Naive thymus-derived CD8-positive, alpha-beta T cell (primary cell): ENCODE measurements around the gene COL23A1. TPM values are rescaled to one million over a fixed set of nuclear protein-coding genes. Genes with fewer than 3 reads are reported as not detected.
"Not testable (repeated sequence)": the region's sequence is repeated elsewhere in the genome, so short reads cannot be mapped to it uniquely, and the experiment has no call there.

Experiments used
- ATAC-seq, 2 donors: fragments of 150-1000 bp; cut with Tn5 transposase in 1 of 2; sonication (Bioruptor Pico), chemical (Tn5 transposase) in 1 of 2; 1 replicate in 1 of 2; 2 replicates in 1 of 2; pipeline ENCODE4 v1.10.0; 2021; ENCODE audit warnings: mild to moderate bottlenecking in 2 of 2, moderate library complexity in 2 of 2
- POLR2A ChIA-PET: fragments of 350-600 bp; sonication (Branson Sonifier 250); formaldehyde crosslinking; loops from one replicate; lab custom pipeline; 2021; ENCODE audit warnings: antibody characterized with exemption; lab: Charles Lee
- DNase-seq, 10 donors: peaks; one replicate each; pipeline versions ENCODE4 v3.0.0 to v3.0.0-alpha.2; 2020 to 2022
- H3K27ac Mint-ChIP-seq, 10 donors: one replicate each; pipeline ENCODE4 v1.8.0; 2020 to 2022; ENCODE audit warnings: mild to moderate bottlenecking in 10 of 10, mixed read lengths in 10 of 10, moderate library complexity in 4 of 10, inconsistent platforms in 1 of 10
- H3K27me3 Mint-ChIP-seq, 5 donors: one replicate each; pipeline ENCODE4 v1.8.0; 2021 to 2022; ENCODE audit warnings: mixed read lengths in 5 of 5
- H3K36me3 Mint-ChIP-seq, 3 donors: one replicate each; pipeline ENCODE4 v1.8.0; 2020 to 2022; ENCODE audit warnings: mixed read lengths in 3 of 3, mild to moderate bottlenecking in 2 of 3, inconsistent platforms in 1 of 3
- H3K4me1 Mint-ChIP-seq, 4 donors: one replicate each; pipeline ENCODE4 v1.8.0; 2021 to 2022; ENCODE audit warnings: mixed read lengths in 4 of 4
- H3K4me3 Mint-ChIP-seq, 10 donors: one replicate each; pipeline ENCODE4 v1.8.0; 2020 to 2022; ENCODE audit warnings: mild to moderate bottlenecking in 10 of 10, mixed read lengths in 10 of 10, moderate library complexity in 6 of 10, inconsistent platforms in 1 of 10
- H3K9me3 Mint-ChIP-seq, 9 donors: one replicate each; pipeline ENCODE4 v1.8.0; 2020 to 2022; ENCODE audit warnings: mixed read lengths in 9 of 9, mild to moderate bottlenecking in 3 of 9, inconsistent platforms in 1 of 9, moderate library complexity in 1 of 9
- polyA plus RNA-seq, 3 donors: library from polyadenylated mRNA; unstranded; fragments of 300-500 nt; fragmentation: Illumina TruSeq; gene quantifications; one replicate each; pipeline ENCODE4 v1.2.3, GENCODE V29; 2021
- total RNA-seq, 8 experiments: library from RNA in 2 of 8; stranded (reverse) in 2 of 8; gene quantifications; one replicate each; pipeline ENCODE4 v1.2.3 and lab custom pipeline; 2021 to 2026

Gene COL23A1
- total and polyA plus RNA-seq, 5 experiments from 2014 or later = 0.10 to 0.51 (median 0.16) TPM; not detected in 2

- DNase-seq = no peak
- Mint-ChIP-seq H3K4me1 (peaks cover 2 to 14% (median 12%) of the 10 kb centered on the region in 4 donors), H3K36me3 (peaks cover 0 to 6% (median 0%) of the 10 kb centered on the region in 3 donors), H3K4me3 (peak overlapping the region in 9 of 10 donors; percentile 5 to 85 (median 64)), H3K27ac (no peak overlapping the region), H3K9me3 (peaks cover 0 to under 1% (median 0%) of the 10 kb centered on the region in 9 donors), H3K27me3 (peaks cover 35 to 42% (median 39%) of the 10 kb centered on the region in 5 donors)
- ATAC-seq = no peak
- POLR2A ChIA-PET = no interaction called here
These were observed 2.2 kb downstream of the COL23A1 start for GRCh38 chr5:178587763-178588611.

GRCh38 chr5:178586396-178586795, 3.8 kb downstream of the COL23A1 start:
- peaks cover 35 to 50% (median 41%) of the 10 kb centered on the region in 5 donors for H3K27me3 Mint-ChIP-seq
- ATAC-seq (no peak), DNase-seq (no peak)
- H3K4me3 Mint-ChIP-seq = no peak overlapping the region
- H3K27ac Mint-ChIP-seq = no peak overlapping the region
- H3K36me3 Mint-ChIP-seq = peaks cover 0 to 6% (median 0%) of the 10 kb centered on the region in 3 donors
- POLR2A ChIA-PET = interaction anchor here (0.6 kb wide), 1 partner anchor 308 kb away, joined by 4 read pairs; no protein-coding TSS in a partner anchor
- no peaks in the 10 kb centered on the region for H3K9me3 Mint-ChIP-seq
- peaks cover 2 to 12% (median 11%) of the 10 kb centered on the region in 4 donors for H3K4me1 Mint-ChIP-seq

- peaks cover 31 to 51% (median 37%) of the 10 kb centered on the region in 5 donors for H3K27me3 Mint-ChIP-seq
- peak in 5 of 10 donors; percentile 8 to 53 (median 13) for DNase-seq
- not testable (repeated sequence) for H3K4me3 Mint-ChIP-seq
These were observed 4.8 kb downstream of the COL23A1 start for GRCh38 chr5:178585421-178585820.

GRCh38 chr5:178583279-178583678, 6.9 kb downstream of the COL23A1 start:
- POLR2A ChIA-PET = no interaction called here
- Mint-ChIP-seq H3K27ac (no peak overlapping the region), H3K27me3 (peaks cover 27 to 51% (median 36%) of the 10 kb centered on the region in 5 donors), H3K36me3 (peaks cover 0 to 6% (median 0%) of the 10 kb centered on the region in 3 donors), H3K4me3 (no peak overlapping the region), H3K4me1 (peaks cover 0 to 2% (median under 1%) of the 10 kb centered on the region in 4 donors), H3K9me3 (no peaks in the 10 kb centered on the region)
- no peak for ATAC-seq
- DNase-seq = no peak

More at GRCh38 chr5:178585421-178585820, 4.8 kb downstream of the COL23A1 start:
- H3K36me3 Mint-ChIP-seq, POLR2A ChIA-PET, H3K4me1 Mint-ChIP-seq, H3K9me3 Mint-ChIP-seq, H3K27ac Mint-ChIP-seq: not testable (repeated sequence)
- ATAC-seq = peak in 1 of 2 donors; percentile 15

GRCh38 chr5:178582291-178582690, 7.9 kb downstream of the COL23A1 start:
- Mint-ChIP-seq H3K9me3 (no peaks in the 10 kb centered on the region), H3K4me3 (no peak overlapping the region), H3K27ac (no peak overlapping the region), H3K36me3 (peaks cover 0 to 6% (median 0%) of the 10 kb centered on the region in 3 donors), H3K4me1 (no peaks in the 10 kb centered on the region), H3K27me3 (peaks cover 21 to 47% (median 31%) of the 10 kb centered on the region in 5 donors)
- POLR2A ChIA-PET = no interaction called here
- ATAC-seq (no peak), DNase-seq (no peak)

- H3K4me1 Mint-ChIP-seq = no peaks in the 10 kb centered on the region
- H3K27me3 Mint-ChIP-seq = peaks cover 17 to 45% (median 26%) of the 10 kb centered on the region in 5 donors
- no peaks in the 10 kb centered on the region for H3K9me3 Mint-ChIP-seq
- H3K4me3 Mint-ChIP-seq = no peak overlapping the region
- DNase-seq (no peak), ATAC-seq (no peak)
- H3K27ac Mint-ChIP-seq = no peak overlapping the region
- H3K36me3 Mint-ChIP-seq = peaks cover 0 to 2% (median 0%) of the 10 kb centered on the region in 3 donors
- POLR2A ChIA-PET = no interaction called here
These were observed 8.6 kb downstream of the COL23A1 start for GRCh38 chr5:178581621-178582020.

- no peaks in the 10 kb centered on the region for H3K9me3 Mint-ChIP-seq
These were observed 9.8 kb downstream of the COL23A1 start for GRCh38 chr5:178580271-178580955.

GRCh38 chr5:178577944-178578343, 12.2 kb downstream of the COL23A1 start:
- Mint-ChIP-seq H3K27me3 (peaks cover 23 to 54% (median 43%) of the 10 kb centered on the region in 5 donors), H3K27ac (no peak overlapping the region), H3K4me1 (no peaks in the 10 kb centered on the region), H3K9me3 (peaks cover 0 to 2% (median 0%) of the 10 kb centered on the region in 9 donors), H3K36me3 (peaks cover 0 to 2% (median 2%) of the 10 kb centered on the region in 3 donors), H3K4me3 (no peak overlapping the region)
- POLR2A ChIA-PET = no interaction called here
- ATAC-seq = no peak
- no peak for DNase-seq

More at GRCh38 chr5:178580271-178580955, 9.8 kb downstream of the COL23A1 start:
- peaks cover 0 to 2% (median 0%) of the 10 kb centered on the region in 3 donors for H3K36me3 Mint-ChIP-seq
- no peak overlapping the region for H3K27ac Mint-ChIP-seq
- ATAC-seq = no peak
- POLR2A ChIA-PET = no interaction called here
- DNase-seq = no peak
- H3K27me3 Mint-ChIP-seq = peaks cover 15 to 43% (median 27%) of the 10 kb centered on the region in 5 donors
- H3K4me1 Mint-ChIP-seq = no peaks in the 10 kb centered on the region
- peak overlapping the region in 1 of 10 donors; percentile 14 for H3K4me3 Mint-ChIP-seq

GRCh38 chr5:178577376-178577839, 12.8 kb downstream of the COL23A1 start:
- DNase-seq = no peak
- Mint-ChIP-seq H3K27me3 (peaks cover 23 to 55% (median 47%) of the 10 kb centered on the region in 5 donors), H3K4me1 (no peaks in the 10 kb centered on the region), H3K36me3 (peaks cover 2 to 7% (median 2%) of the 10 kb centered on the region in 3 donors), H3K4me3 (no peak overlapping the region), H3K9me3 (peaks cover 0 to 6% (median 0%) of the 10 kb centered on the region in 9 donors), H3K27ac (no peak overlapping the region)
- ATAC-seq = no peak
- POLR2A ChIA-PET = no interaction called here

- no peak for DNase-seq
- no peaks in the 10 kb centered on the region for H3K4me1 Mint-ChIP-seq
- no peak overlapping the region for H3K4me3 Mint-ChIP-seq
- no peak for ATAC-seq
- peaks cover 26 to 57% (median 46%) of the 10 kb centered on the region in 5 donors for H3K27me3 Mint-ChIP-seq
- H3K9me3 Mint-ChIP-seq = peaks cover 0 to 6% (median 0%) of the 10 kb centered on the region in 9 donors
- POLR2A ChIA-PET = no interaction called here
- no peak overlapping the region for H3K27ac Mint-ChIP-seq
- peaks cover 2 to 7% (median 2%) of the 10 kb centered on the region in 3 donors for H3K36me3 Mint-ChIP-seq
These were observed 13.4 kb downstream of the COL23A1 start for GRCh38 chr5:178576591-178577351.

GRCh38 chr5:178573216-178573615, 17.0 kb downstream of the COL23A1 start:
- peaks cover 0 to 6% (median 0%) of the 10 kb centered on the region in 9 donors for H3K9me3 Mint-ChIP-seq
- H3K4me1 Mint-ChIP-seq = no peaks in the 10 kb centered on the region
- no peak for DNase-seq
- H3K4me3 Mint-ChIP-seq = no peak overlapping the region
- ATAC-seq = no peak
- peaks cover 2 to 11% (median 2%) of the 10 kb centered on the region in 3 donors for H3K36me3 Mint-ChIP-seq
- POLR2A ChIA-PET = no interaction called here
- peaks cover 19 to 66% (median 41%) of the 10 kb centered on the region in 5 donors for H3K27me3 Mint-ChIP-seq
- H3K27ac Mint-ChIP-seq = no peak overlapping the region

- DNase-seq (no peak), ATAC-seq (no peak)
- H3K36me3 Mint-ChIP-seq = peaks cover 2 to 11% (median 2%) of the 10 kb centered on the region in 3 donors
- peaks cover 0 to 6% (median 0%) of the 10 kb centered on the region in 9 donors for H3K9me3 Mint-ChIP-seq
- no peaks in the 10 kb centered on the region for H3K4me1 Mint-ChIP-seq
- H3K4me3 Mint-ChIP-seq = no peak overlapping the region
- POLR2A ChIA-PET = no interaction called here
- H3K27ac Mint-ChIP-seq = no peak overlapping the region
- peaks cover 17 to 61% (median 35%) of the 10 kb centered on the region in 5 donors for H3K27me3 Mint-ChIP-seq
These were observed 17.6 kb downstream of the COL23A1 start for GRCh38 chr5:178572617-178573016.
